MM.1S (cell line): ENCODE data around the gene CLMN.

ENCODE experiments used
- DNase-seq: peaks from one replicate; pipeline ENCODE4 v3.0.0-alpha.2; 2015
- H2AFZ ChIP-seq: fragments of 300-600 bp; sonication (generic); 2 replicates; pipeline ENCODE4 v1.6.0; 2016; ENCODE audit warnings: antibody characterized with exemption, low read length
- H3F3A ChIP-seq: fragments of 300-600 bp; sonication (generic); 2 replicates; pipeline ENCODE4 v1.6.1; 2016; ENCODE audit warnings: mild to moderate bottlenecking, antibody characterized with exemption, low read length, moderate library complexity, mixed read lengths; ENCODE audit not compliant: insufficient read depth
- H3K27ac ChIP-seq: fragments of 300-600 bp; sonication (generic); 2 replicates; pipeline ENCODE4 v1.5.1; 2016; ENCODE audit warnings: mild to moderate bottlenecking, low read length
- H3K27me3 ChIP-seq: fragments of 300-600 bp; sonication (generic); replicated peaks from 2 replicates; pipeline ENCODE4 v1.6.0; 2016; ENCODE audit warnings: low read length; ENCODE audit not compliant: insufficient read depth
- H3K36me3 ChIP-seq: fragments of 300-600 bp; sonication (generic); replicated peaks from 2 replicates; pipeline ENCODE4 v1.6.1; 2016; ENCODE audit warnings: mild to moderate bottlenecking, low read length, mixed read lengths; ENCODE audit not compliant: insufficient read depth
- H3K4me1 ChIP-seq: fragments of 300-600 bp; sonication (generic); 2 replicates; pipeline ENCODE4 v1.6.1; 2016; ENCODE audit warnings: low read length, mixed read lengths
- H3K4me2 ChIP-seq: fragments of 300-600 bp; sonication (generic); 2 replicates; pipeline ENCODE4 v1.6.0; 2016; ENCODE audit warnings: low read depth, low read length
- H3K4me3 ChIP-seq: fragments of 300-600 bp; sonication (generic); 2 replicates; pipeline ENCODE4 v1.5.1; 2016; ENCODE audit warnings: low read length, mixed read lengths
- H3K79me2 ChIP-seq: fragments of 300-600 bp; sonication (generic); 2 replicates; pipeline ENCODE4 v1.6.1; 2016; ENCODE audit warnings: mixed run types, low read length, mixed read lengths
- H3K9ac ChIP-seq: fragments of 300-600 bp; sonication (generic); 2 replicates; pipeline ENCODE4 v1.6.1; 2016; ENCODE audit warnings: low read length, mixed read lengths
- H3K9me2 ChIP-seq: fragments of 300-600 bp; sonication (generic); replicated peaks from 2 replicates; pipeline ENCODE4 v1.6.1; 2016; ENCODE audit warnings: mild to moderate bottlenecking, low read length, mixed read lengths; ENCODE audit not compliant: insufficient read depth
- H3K9me3 ChIP-seq: fragments of 300-600 bp; sonication (generic); replicated peaks from 2 replicates; pipeline ENCODE4 v1.6.1; 2016; ENCODE audit warnings: mild to moderate bottlenecking, low read length, mixed read lengths; ENCODE audit not compliant: insufficient read depth
- H4K20me1 ChIP-seq: fragments of 300-600 bp; sonication (generic); 2 replicates; pipeline ENCODE4 v1.6.1; 2016; ENCODE audit warnings: mild to moderate bottlenecking, low read length, moderate library complexity, mixed read lengths; ENCODE audit not compliant: insufficient read depth
- CTCF ChIP-seq: fragments of 300-600 bp; sonication (generic); IDR thresholded peaks from 2 replicates; pipeline ENCODE4 v1.5.1; 2016; ENCODE audit warnings: antibody characterized with exemption, low read length, mixed read lengths
- EZH2 ChIP-seq: fragments of 300-600 bp; sonication (generic); optimal IDR thresholded peaks from 2 replicates; pipeline ENCODE3; 2017; ENCODE audit warnings: low read depth, mild to moderate bottlenecking, antibody characterized with exemption, low read length, mixed read lengths
- EZH2phosphoT487 ChIP-seq: fragments of 300-600 bp; sonication (generic); IDR thresholded peaks from 2 replicates; pipeline ENCODE4 v1.6.1; 2018; ENCODE audit warnings: antibody characterized with exemption, low read length

Gene CLMN

DNA sequence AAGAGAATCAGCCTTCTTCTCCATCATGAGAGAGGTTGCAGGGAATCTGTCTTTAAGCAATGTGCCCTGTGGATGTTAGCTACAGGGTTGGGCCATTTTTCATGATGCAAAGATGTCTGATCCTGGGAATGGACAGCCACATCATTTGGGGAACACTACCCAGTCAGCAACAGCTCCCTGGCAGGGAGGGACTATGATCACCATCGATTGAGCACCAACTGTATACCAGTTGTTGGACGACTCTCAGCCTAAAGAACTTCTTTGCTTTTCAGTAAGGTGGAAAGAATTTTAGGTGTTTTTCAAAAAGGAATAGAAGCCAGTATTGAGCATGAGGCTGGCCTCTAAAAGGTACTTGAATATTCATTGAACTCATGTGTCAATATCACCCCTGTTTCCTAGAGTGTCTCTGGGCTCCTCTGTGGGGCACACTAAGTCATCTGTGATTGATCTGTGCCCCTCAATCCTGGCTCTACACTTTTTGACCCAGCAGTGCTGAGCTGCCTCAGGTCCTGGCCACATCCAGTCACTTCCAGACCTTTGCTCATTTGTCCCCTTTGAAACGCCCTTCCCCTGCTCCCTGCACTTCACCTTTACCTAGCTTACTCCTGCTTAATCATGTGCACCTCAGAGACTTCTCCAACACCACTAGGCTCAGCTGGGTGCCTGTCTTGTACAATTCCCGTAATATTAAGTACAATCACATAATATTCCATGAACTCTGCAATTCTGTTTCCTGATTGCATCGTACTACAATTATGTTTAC, 2.2 kb upstream of the CLMN start:
- no peak overlapping the region for H2AFZ ChIP-seq
- no peak for TF ChIP-seq CTCF
- no peak for TF ChIP-seq EZH2phosphoT487
- no peak for TF ChIP-seq EZH2
- peaks cover 12% of the 10 kb centered on the region for H3K79me2 ChIP-seq
- no peaks in the 10 kb centered on the region for H3K27me3 ChIP-seq
- DNase-seq, result no peak
- 0 out of 2 replicates have a peak, but pooled peaks cover 2% of the 10 kb centered on the region for H3F3A ChIP-seq
- H3K36me3 ChIP-seq, result no peaks in the 10 kb centered on the region
- no peak overlapping the region for H3K4me3 ChIP-seq
- H3K4me2 ChIP-seq, result no peak overlapping the region
- peaks cover 5% of the 10 kb centered on the region; the same call in 1 of the 2 replicates for H3K4me1 ChIP-seq
- H4K20me1 ChIP-seq, result no peaks in the 10 kb centered on the region
- no peak overlapping the region for H3K9ac ChIP-seq
- H3K9me3 ChIP-seq, result no peaks in the 10 kb centered on the region
- no peak overlapping the region for H3K27ac ChIP-seq
- H3K9me2 ChIP-seq, result no peaks in the 10 kb centered on the region

- H3K9ac ChIP-seq, result no peak overlapping the region
- H3K27ac ChIP-seq, result no peak overlapping the region
- no peaks in the 10 kb centered on the region for H4K20me1 ChIP-seq
- peaks cover 20% of the 10 kb centered on the region for H3K79me2 ChIP-seq
- H3K27me3 ChIP-seq, result no peaks in the 10 kb centered on the region
- H3F3A ChIP-seq, result 0 out of 2 replicates have a peak, but pooled peaks cover 2% of the 10 kb centered on the region
- H3K36me3 ChIP-seq, result no peaks in the 10 kb centered on the region
- H3K9me2 ChIP-seq, result no peaks in the 10 kb centered on the region
- TF ChIP-seq EZH2 (no peak), EZH2phosphoT487 (no peak), CTCF (no peak)
- H3K9me3 ChIP-seq, result no peaks in the 10 kb centered on the region
- H3K4me2 ChIP-seq, result no peak overlapping the region
- H3K4me1 ChIP-seq, result no peaks in the 10 kb centered on the region
- DNase-seq, result no peak
- H3K4me3 ChIP-seq, result no peak overlapping the region
- no peak overlapping the region for H2AFZ ChIP-seq
These were observed 1.4 kb upstream of the CLMN start for GRCh38 chr14:95320955-95321600.

DNA sequence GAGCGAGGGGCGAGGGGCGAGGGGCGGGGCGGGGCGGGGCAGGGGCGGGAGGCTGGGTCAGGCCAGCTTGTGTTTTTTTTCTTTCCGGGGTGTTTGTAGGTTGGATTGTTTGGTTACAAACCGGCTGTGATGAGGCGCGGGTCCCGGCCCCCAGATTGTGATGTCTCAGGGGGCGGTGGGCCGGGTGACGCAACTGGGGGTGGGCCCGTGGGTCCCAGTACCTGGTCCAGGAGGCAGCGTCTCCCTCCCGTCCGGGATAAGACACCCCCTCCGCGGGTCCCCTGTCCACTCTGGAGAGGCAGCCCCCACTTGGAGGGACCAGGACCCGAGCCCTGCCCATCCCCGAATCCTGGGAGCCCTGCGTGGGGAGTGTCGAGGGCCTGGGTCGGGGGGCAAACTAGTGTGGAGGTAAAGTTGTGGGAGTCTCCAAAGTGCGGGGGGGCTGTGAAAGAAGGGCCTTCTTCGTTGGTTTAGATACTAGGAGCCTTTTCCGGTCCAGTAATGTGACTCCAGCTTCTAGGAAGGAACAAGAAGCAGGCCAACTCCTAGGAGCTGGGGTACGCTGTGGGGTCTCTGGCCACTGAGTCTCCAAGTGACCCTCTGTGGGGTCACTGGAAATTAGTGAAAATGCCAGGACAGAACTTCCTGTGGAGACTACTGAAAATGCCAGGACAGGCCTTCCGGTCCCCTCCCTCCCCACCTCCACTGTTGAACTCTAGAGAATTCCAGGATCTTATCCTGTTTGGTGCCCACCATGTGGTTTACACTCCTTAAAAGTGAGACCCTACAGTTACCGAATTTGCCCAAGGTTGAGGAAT, 579 bp upstream of the CLMN start:
- Histone ChIP-seq H3K36me3 (no peaks in the 10 kb centered on the region), H3K27me3 (no peaks in the 10 kb centered on the region), H3K4me2 (peak overlapping the region; percentile 37; the same call in 1 of the 2 replicates), H3K9me2 (no peaks in the 10 kb centered on the region), H3K79me2 (peaks cover 24% of the 10 kb centered on the region), H2AFZ (no peak overlapping the region), H4K20me1 (no peaks in the 10 kb centered on the region), H3K4me1 (no peaks in the 10 kb centered on the region), H3K9ac (no peak overlapping the region), H3K9me3 (no peaks in the 10 kb centered on the region), H3K4me3 (peak overlapping the region; percentile 40; the same call in 1 of the 2 replicates), H3F3A (0 out of 2 replicates have a peak, but pooled peaks cover 2% of the 10 kb centered on the region), H3K27ac (no peak overlapping the region)
- TF ChIP-seq EZH2phosphoT487 (no peak), EZH2 (no peak), CTCF (no peak)
- no peak for DNase-seq
